ENCODE measurements around the gene PICALM. TPM values are rescaled to one million over a fixed set of nuclear protein-coding genes. Genes with fewer than 3 reads are reported as not detected.

PICALM gene
- total and polyA plus RNA-seq, 4 donors, result 94.5 to 486 (median 204) TPM

DNA sequence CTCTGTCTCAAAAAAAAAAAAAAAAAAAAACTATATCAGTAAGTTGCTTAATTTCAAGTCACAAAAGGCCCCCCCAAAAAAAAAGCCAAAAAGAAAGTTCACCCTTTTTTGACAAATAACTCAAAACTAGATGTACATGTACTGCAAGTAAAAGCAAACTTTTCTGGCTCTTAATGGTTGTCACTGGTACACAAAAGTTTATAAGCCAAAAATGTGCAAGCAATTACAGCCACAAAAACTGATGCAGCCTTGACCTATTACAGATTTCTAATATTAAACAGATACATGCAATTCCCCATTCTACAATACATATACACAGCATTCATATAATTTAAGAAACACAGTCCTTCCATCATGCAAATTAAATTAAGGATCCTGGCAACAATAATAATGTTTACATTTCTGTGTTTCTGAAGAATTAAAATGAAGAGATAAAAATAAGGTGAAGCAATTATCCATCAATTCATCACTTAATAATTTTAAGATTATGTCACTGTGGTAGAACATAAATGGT lies 18.6 kb downstream of the PICALM start:
- ATAC-seq (ENCODE audit: low FRiP score), result no peak
- Histone ChIP-seq H3K4me3 (ENCODE audit: low read length in 2 of 2) (no peak overlapping the region), H3K27me3 (ENCODE audit: control insufficient read depth in 1 of 2, insufficient read depth in 2 of 2, low read length in 1 of 2) (no peaks in the 10 kb centered on the region), H3K4me1 (ENCODE audit: control insufficient read depth in 1 of 2, insufficient read depth in 2 of 2, low read length in 2 of 2) (peaks cover 7 to 11% of the 10 kb centered on the region in 2 donors), H3K36me3 (ENCODE audit: control insufficient read depth in 1 of 2, insufficient read depth in 2 of 2, low read length in 1 of 2) (no peaks in the 10 kb centered on the region), H3K27ac (ENCODE audit: low read depth in 1 of 2, low read length in 2 of 2) (no peak overlapping the region), H3K9me3 (ENCODE audit: control insufficient read depth, low read length) (no peaks in the 10 kb centered on the region)
- intact Hi-C loops (cut with DNase I), result no loop called here
- no peak for DNase-seq

DNA sequence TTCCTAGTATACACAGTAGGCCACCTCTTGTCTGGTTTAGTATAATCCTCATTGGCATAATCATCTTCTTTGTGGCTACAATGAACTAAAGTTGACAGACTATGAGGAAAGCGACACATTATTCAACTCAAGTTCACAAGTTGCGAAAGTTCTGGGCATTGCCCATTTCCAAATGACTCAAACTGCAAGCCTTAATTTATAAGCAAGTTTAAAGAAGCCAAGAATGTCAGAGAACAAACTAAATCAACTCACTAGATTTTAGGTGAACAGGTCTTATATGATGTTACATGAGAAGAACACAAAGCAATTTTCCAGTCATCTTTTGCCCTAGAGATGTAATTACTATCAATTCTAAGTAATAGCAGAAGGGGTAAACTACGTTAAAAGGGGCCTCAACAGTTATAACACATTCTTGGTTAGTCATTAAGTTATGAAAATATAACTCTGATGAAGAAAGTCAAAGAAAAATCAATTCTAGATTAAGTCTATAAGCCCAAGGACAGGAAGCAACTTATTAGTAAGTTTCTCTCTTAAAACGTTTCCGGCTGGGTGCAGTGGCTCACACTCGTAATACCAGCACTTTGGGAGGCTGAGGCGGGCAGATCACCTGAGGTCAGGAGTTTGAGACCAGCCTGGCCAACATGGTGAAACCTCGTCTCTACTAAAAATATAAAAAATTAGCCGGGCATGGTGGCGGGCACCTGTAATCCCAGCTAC lies 21.5 kb downstream of the PICALM start:
- H3K4me1 ChIP-seq (ENCODE audit: control insufficient read depth in 1 of 2, insufficient read depth in 2 of 2, low read length in 2 of 2), result peaks cover 2 to 3% of the 10 kb centered on the region in 2 donors
- WGBS, 2 donors, result 84 to 87% methylated on average over 10 of the region's 10 CpGs
- intact Hi-C loops (cut with DNase I), result loop anchor here in 1 of 2 donors (2.0 kb wide), 1 partner anchor 15 kb away; no protein-coding TSS in a partner anchor
- H3K27ac ChIP-seq (ENCODE audit: low read depth in 1 of 2, low read length in 2 of 2), result no peak overlapping the region
- ATAC-seq (ENCODE audit: low FRiP score) (no peak), DNase-seq (no peak)
- no peak overlapping the region for H3K4me3 ChIP-seq (ENCODE audit: low read length in 2 of 2)
- no peaks in the 10 kb centered on the region for H3K9me3 ChIP-seq (ENCODE audit: control insufficient read depth, low read length)
- H3K36me3 ChIP-seq (ENCODE audit: control insufficient read depth in 1 of 2, insufficient read depth in 2 of 2, low read length in 1 of 2), result no peaks in the 10 kb centered on the region
- no peaks in the 10 kb centered on the region for H3K27me3 ChIP-seq (ENCODE audit: control insufficient read depth in 1 of 2, insufficient read depth in 2 of 2, low read length in 1 of 2)

DNA sequence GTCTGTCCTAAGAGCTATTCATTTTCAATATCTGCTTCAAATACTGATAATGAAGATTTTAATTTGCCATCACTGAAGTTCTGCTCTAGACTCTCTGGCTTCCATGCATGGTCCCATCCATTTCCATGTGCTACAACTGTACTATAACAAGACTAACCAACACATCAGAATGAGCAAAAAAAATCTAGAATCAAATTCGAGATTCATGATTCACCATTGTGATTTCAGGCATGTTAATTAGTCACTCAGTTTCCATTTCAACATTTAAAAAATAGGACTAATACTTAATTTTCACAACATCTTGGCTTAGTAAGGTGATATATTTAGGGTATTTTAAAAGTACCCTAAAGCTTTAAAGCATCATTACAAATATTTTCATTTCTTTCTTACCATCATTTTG lies 22.8 kb downstream of the PICALM start:
- H3K36me3 ChIP-seq (ENCODE audit: control insufficient read depth in 1 of 2, insufficient read depth in 2 of 2, low read length in 1 of 2), result no peaks in the 10 kb centered on the region
- intact Hi-C loops (cut with DNase I), result loop anchor here in 1 of 2 donors (2.0 kb wide), 1 partner anchor 17 kb away; no protein-coding TSS in a partner anchor
- no peak overlapping the region for H3K4me3 ChIP-seq (ENCODE audit: low read length in 2 of 2)
- H3K27me3 ChIP-seq (ENCODE audit: control insufficient read depth in 1 of 2, insufficient read depth in 2 of 2, low read length in 1 of 2), result no peaks in the 10 kb centered on the region
- no peak overlapping the region for H3K27ac ChIP-seq (ENCODE audit: low read depth in 1 of 2, low read length in 2 of 2)
- WGBS, 2 donors, result 48 to 63% methylated on average over 1 of the region's 1 CpG
- ATAC-seq (ENCODE audit: low FRiP score) (no peak), DNase-seq (no peak)
- no peaks in the 10 kb centered on the region for H3K9me3 ChIP-seq (ENCODE audit: control insufficient read depth, low read length)
- peaks cover 2 to 3% of the 10 kb centered on the region in 2 donors for H3K4me1 ChIP-seq (ENCODE audit: control insufficient read depth in 1 of 2, insufficient read depth in 2 of 2, low read length in 2 of 2)

DNA sequence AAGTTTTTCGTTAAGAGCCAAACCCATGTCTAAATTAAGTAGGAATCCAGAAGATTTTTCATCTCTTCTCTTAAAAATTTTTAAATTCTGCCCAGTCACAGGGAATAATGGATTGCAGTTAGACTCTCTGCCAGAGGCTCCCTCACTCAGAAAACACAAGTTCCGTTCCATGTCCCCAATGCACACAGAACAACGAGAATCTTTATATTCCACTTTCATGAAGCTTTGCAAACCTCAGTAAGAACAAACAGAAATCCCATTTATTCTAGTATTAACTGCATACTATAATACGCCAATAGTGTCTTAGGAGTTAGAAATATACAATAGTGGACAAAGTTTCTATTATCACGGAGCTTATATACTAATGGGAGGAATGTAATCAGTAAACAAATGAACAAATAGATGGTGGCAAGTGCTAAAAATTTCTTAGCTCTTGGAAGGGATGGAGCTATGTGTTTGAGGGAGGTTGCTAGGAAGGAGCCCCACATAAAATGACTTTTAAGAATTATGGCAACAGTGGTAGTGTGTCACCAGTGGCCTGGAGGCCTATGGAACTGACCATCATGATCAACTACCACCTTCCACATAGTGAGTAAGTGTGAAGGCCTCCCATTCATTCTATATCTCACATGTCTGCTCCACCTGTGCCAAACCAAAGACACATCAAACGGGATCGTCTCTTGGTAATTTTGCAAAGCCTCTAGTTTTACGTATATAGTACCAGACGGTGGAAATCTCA lies 24.9 kb downstream of the PICALM start:
- H3K36me3 ChIP-seq (ENCODE audit: control insufficient read depth in 1 of 2, insufficient read depth in 2 of 2, low read length in 1 of 2), result no peaks in the 10 kb centered on the region
- no peaks in the 10 kb centered on the region for H3K9me3 ChIP-seq (ENCODE audit: control insufficient read depth, low read length)
- ATAC-seq (ENCODE audit: low FRiP score), result no peak
- intact Hi-C loops (cut with DNase I), result loop anchor here (5.0 kb wide), 1 partner anchor 148 kb away; no protein-coding TSS in a partner anchor
- WGBS, 2 donors, result 63 to 64% methylated on average over 9 of the region's 9 CpGs
- no peaks in the 10 kb centered on the region for H3K27me3 ChIP-seq (ENCODE audit: control insufficient read depth in 1 of 2, insufficient read depth in 2 of 2, low read length in 1 of 2)
- peaks cover 2 to 6% of the 10 kb centered on the region in 2 donors for H3K4me1 ChIP-seq (ENCODE audit: control insufficient read depth in 1 of 2, insufficient read depth in 2 of 2, low read length in 2 of 2)
- no peak overlapping the region for H3K4me3 ChIP-seq (ENCODE audit: low read length in 2 of 2)
- no peak for DNase-seq
- H3K27ac ChIP-seq (ENCODE audit: low read depth in 1 of 2, low read length in 2 of 2), result no peak overlapping the region

DNA sequence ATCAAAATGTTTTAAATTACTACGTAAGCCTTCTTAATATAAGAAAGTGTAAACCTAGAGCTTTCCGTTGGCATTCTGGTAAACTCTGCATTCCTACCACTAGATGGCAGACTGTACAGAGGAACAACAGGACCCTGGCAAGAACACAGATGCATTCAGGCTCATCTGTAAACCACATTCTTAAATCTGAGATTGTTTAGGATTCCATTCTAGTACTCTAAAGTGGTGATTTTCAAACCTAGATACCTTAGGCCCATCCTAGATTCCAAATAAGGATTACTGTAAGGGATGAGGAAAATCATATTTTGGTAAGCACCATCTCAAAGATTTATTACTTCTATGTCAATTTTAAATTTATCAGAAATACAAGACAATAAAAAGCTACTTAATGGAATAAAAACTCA lies 26.9 kb downstream of the PICALM start:
- Histone ChIP-seq H3K4me1 (ENCODE audit: control insufficient read depth in 1 of 2, insufficient read depth in 2 of 2, low read length in 2 of 2) (peaks cover 1 to 6% of the 10 kb centered on the region in 2 donors), H3K4me3 (ENCODE audit: low read length in 2 of 2) (peak overlapping the region in 1 of 2 donors; percentile 34), H3K27me3 (ENCODE audit: control insufficient read depth in 1 of 2, insufficient read depth in 2 of 2, low read length in 1 of 2) (no peaks in the 10 kb centered on the region), H3K9me3 (ENCODE audit: control insufficient read depth, low read length) (no peaks in the 10 kb centered on the region), H3K36me3 (ENCODE audit: control insufficient read depth in 1 of 2, insufficient read depth in 2 of 2, low read length in 1 of 2) (no peaks in the 10 kb centered on the region), H3K27ac (ENCODE audit: low read depth in 1 of 2, low read length in 2 of 2) (no peak overlapping the region)
- intact Hi-C loops (cut with DNase I), result loop anchor here (5.0 kb wide), 1 partner anchor 150 kb away; no protein-coding TSS in a partner anchor
- ATAC-seq (ENCODE audit: low FRiP score), result peak; percentile 93
- WGBS, 2 donors, result 0 to 1% methylated on average over 2 of the region's 2 CpGs
- DNase-seq, result no peak

DNA sequence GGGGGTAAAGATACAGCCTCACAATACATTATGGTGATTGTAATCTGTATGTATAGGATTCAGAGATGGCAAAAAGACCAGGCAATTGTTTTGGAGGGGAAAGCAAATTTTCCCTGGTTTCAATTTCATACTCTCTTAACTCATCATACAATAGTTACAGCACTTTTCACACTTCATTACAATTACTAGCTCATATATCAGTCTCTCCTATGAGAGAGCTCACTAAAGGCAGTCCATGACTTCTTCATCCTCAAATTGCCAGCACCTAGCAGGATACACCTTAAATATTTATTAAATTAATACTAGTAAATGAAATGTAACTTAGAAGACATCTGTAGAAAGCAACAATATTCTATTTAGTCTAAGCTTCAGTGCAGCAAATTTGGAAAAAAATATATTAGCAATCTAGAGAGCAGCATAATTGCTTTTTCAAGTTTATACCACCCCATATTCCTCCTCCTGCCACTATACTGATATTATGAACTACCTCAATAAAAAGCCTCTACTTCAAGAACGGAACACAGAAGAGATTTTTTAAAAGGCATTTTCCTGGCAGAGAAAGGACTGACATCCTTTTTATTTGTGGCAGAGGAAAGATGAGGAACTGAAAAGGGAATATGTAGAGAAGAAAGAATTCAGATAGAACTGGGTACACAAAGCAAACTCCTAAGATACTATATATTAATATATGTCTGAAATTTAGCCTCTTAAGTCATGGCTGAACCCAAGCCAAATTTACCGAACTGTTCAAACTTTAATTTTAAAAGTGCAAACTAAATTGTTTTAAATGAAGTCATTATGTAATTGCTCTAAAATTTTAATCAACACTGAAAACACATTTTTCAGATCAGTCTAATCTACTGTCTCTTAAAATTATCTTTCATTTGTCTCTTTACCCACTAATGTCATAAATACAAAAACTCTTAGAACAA lies 27.7 kb downstream of the PICALM start:
- WGBS, 2 donors, result 0 to 5% methylated on average over 2 of the region's 2 CpGs
- ATAC-seq (ENCODE audit: low FRiP score) (no peak), DNase-seq (no peak)
- Histone ChIP-seq H3K4me3 (ENCODE audit: low read length in 2 of 2) (no peak overlapping the region), H3K27me3 (ENCODE audit: control insufficient read depth in 1 of 2, insufficient read depth in 2 of 2, low read length in 1 of 2) (no peaks in the 10 kb centered on the region), H3K4me1 (ENCODE audit: control insufficient read depth in 1 of 2, insufficient read depth in 2 of 2, low read length in 2 of 2) (peaks cover 0 to 6% of the 10 kb centered on the region in 2 donors), H3K27ac (ENCODE audit: low read depth in 1 of 2, low read length in 2 of 2) (no peak overlapping the region), H3K9me3 (ENCODE audit: control insufficient read depth, low read length) (no peaks in the 10 kb centered on the region), H3K36me3 (ENCODE audit: control insufficient read depth in 1 of 2, insufficient read depth in 2 of 2, low read length in 1 of 2) (no peaks in the 10 kb centered on the region)
- intact Hi-C loops (cut with DNase I), result loop anchor here (5.0 kb wide), 1 partner anchor 151 kb away; no protein-coding TSS in a partner anchor

DNA sequence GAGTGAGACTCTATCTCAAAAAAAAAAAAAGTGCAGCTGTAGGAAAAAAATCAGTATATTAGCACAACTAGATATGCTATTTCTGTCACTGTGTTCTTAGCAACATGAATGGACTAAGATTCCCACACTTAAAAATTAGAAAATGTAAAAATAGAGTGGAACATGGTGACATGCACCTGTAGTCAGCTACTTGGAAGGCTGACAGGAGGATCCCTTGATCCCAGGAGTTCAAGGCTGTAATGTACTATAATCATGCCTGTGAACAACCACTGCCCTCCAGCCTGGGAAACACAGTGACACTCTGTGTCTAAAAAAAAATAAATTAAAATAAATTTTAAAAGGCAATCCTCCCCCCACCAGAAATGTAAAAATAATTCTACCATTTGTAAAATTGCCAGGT lies 29.8 kb downstream of the PICALM start:
- H3K36me3 ChIP-seq (ENCODE audit: control insufficient read depth in 1 of 2, insufficient read depth in 2 of 2, low read length in 1 of 2), result no peaks in the 10 kb centered on the region
- H3K9me3 ChIP-seq (ENCODE audit: control insufficient read depth, low read length), result no peaks in the 10 kb centered on the region
- H3K27me3 ChIP-seq (ENCODE audit: control insufficient read depth in 1 of 2, insufficient read depth in 2 of 2, low read length in 1 of 2), result no peaks in the 10 kb centered on the region
- H3K4me3 ChIP-seq (ENCODE audit: low read length in 2 of 2), result no peak overlapping the region
- no peak for DNase-seq
- no peak for ATAC-seq (ENCODE audit: low FRiP score)
- peaks cover 0 to 6% of the 10 kb centered on the region in 2 donors for H3K4me1 ChIP-seq (ENCODE audit: control insufficient read depth in 1 of 2, insufficient read depth in 2 of 2, low read length in 2 of 2)
- no peak overlapping the region for H3K27ac ChIP-seq (ENCODE audit: low read depth in 1 of 2, low read length in 2 of 2)
- intact Hi-C loops (cut with DNase I), result no loop called here

DNA sequence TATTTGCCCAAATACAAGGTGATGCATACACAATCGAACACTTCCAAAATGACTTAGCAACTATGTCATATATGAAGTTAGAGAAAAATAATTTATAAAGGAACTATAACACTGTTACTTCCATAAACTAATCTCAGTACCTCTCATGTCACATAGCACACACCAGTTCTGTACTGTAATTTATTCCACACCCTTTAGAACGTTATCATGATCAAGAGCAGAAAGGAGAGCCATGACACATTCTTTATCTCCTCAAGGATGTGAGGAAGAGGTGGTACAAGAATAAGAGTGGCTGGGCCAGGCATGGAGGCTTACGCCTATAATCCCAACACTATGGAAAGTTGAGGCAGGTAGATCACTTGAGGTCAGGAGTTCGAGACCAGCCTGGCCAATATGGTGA lies 31.1 kb downstream of the PICALM start:
- DNase-seq, result no peak
- ATAC-seq (ENCODE audit: low FRiP score), result no peak
- Histone ChIP-seq H3K27ac (ENCODE audit: low read depth in 1 of 2, low read length in 2 of 2) (no peak overlapping the region), H3K4me1 (ENCODE audit: control insufficient read depth in 1 of 2, insufficient read depth in 2 of 2, low read length in 2 of 2) (peaks cover 0 to 5% of the 10 kb centered on the region in 2 donors), H3K36me3 (ENCODE audit: control insufficient read depth in 1 of 2, insufficient read depth in 2 of 2, low read length in 1 of 2) (no peaks in the 10 kb centered on the region), H3K9me3 (ENCODE audit: control insufficient read depth, low read length) (no peaks in the 10 kb centered on the region), H3K27me3 (ENCODE audit: control insufficient read depth in 1 of 2, insufficient read depth in 2 of 2, low read length in 1 of 2) (no peaks in the 10 kb centered on the region), H3K4me3 (ENCODE audit: low read length in 2 of 2) (no peak overlapping the region)
- intact Hi-C loops (cut with DNase I), result no loop called here
- WGBS, 2 donors, result 92 to 93% methylated on average over 4 of the region's 4 CpGs
